ENCODE data around the gene SLC4A11.

SLC4A11 gene

GRCh38 chr20:3255728-3256127, 16.7 kb upstream of the SLC4A11 start:
- DNase-seq (ENCODE audit: insufficient read length, low spot score): no peak
- no peak for FAIRE-seq
- TF ChIP-seq CTCF (IDR thresholded peaks at IDR 0.05; ENCODE audit: insufficient read depth, missing control alignments): no peak

GRCh38 chr20:3251806-3252205, 12.8 kb upstream of the SLC4A11 start:
- no peak for TF ChIP-seq CTCF (IDR thresholded peaks at IDR 0.05; ENCODE audit: insufficient read depth, missing control alignments)
- DNase-seq (ENCODE audit: insufficient read length, low spot score): no peak
- no peak for FAIRE-seq

GRCh38 chr20:3250091-3250504, 11.1 kb upstream of the SLC4A11 start:
- FAIRE-seq: no peak
- TF ChIP-seq CTCF (IDR thresholded peaks at IDR 0.05; ENCODE audit: insufficient read depth, missing control alignments): peak; percentile 41

GRCh38 chr20:3248993-3249347, 10.0 kb upstream of the SLC4A11 start:
- FAIRE-seq: no peak
- TF ChIP-seq CTCF (IDR thresholded peaks at IDR 0.05; ENCODE audit: insufficient read depth, missing control alignments): no peak
- no peak for DNase-seq (ENCODE audit: insufficient read length, low spot score)

More at GRCh38 chr20:3250091-3250504, 11.1 kb upstream of the SLC4A11 start:
- DNase-seq (ENCODE audit: insufficient read length, low spot score): no peak

- DNase-seq (ENCODE audit: insufficient read length, low spot score): no peak
- FAIRE-seq: no peak
- no peak for TF ChIP-seq CTCF (IDR thresholded peaks at IDR 0.05; ENCODE audit: insufficient read depth, missing control alignments)
Observed at GRCh38 chr20:3248167-3248992, 9.4 kb upstream of the SLC4A11 start.

GRCh38 chr20:3247638-3248037, 8.6 kb upstream of the SLC4A11 start:
- FAIRE-seq (no peak), DNase-seq (ENCODE audit: insufficient read length, low spot score) (no peak)
- no peak for TF ChIP-seq CTCF (IDR thresholded peaks at IDR 0.05; ENCODE audit: insufficient read depth, missing control alignments)

GRCh38 chr20:3246682-3247081, 7.7 kb upstream of the SLC4A11 start:
- no peak for TF ChIP-seq CTCF (IDR thresholded peaks at IDR 0.05; ENCODE audit: insufficient read depth, missing control alignments)
- no peak for FAIRE-seq

More at GRCh38 chr20:3246682-3247081, 7.7 kb upstream of the SLC4A11 start:
- no peak for DNase-seq (ENCODE audit: insufficient read length, low spot score)
